GM12864 (cell line): Measurements from ENCODE around the gene MAGI2.

ENCODE experiments used
- DNase-seq: peaks from one replicate; pipeline ENCODE4 v3.0.0-alpha.2; 2011; ENCODE audit warnings: low read depth
- H3K4me3 ChIP-seq: 2 replicates; pipeline ENCODE4 v1.5.1; 2011; ENCODE audit warnings: mild to moderate bottlenecking, low read depth, low read length, control low read depth
- CTCF ChIP-seq: IDR thresholded peaks from 2 replicates; pipeline ENCODE4 v1.5.1; 2011; ENCODE audit warnings: low read depth, mild to moderate bottlenecking, moderate library complexity, low read length, control low read depth, inconsistent platforms; ENCODE audit errors: missing control alignments

MAGI2 gene

GRCh38 chr7:78472519-78472918 is 980.9 kb downstream of the MAGI2 start:
- no peak for TF ChIP-seq CTCF
- no peak for DNase-seq
- no peak overlapping the region for H3K4me3 ChIP-seq

GRCh38 chr7:78465894-78466293 is 987.6 kb downstream of the MAGI2 start:
- TF ChIP-seq CTCF, result no peak
- no peak for DNase-seq
- H3K4me3 ChIP-seq, result no peak overlapping the region

GRCh38 chr7:78463039-78463438 is 990.4 kb downstream of the MAGI2 start:
- no peak overlapping the region for H3K4me3 ChIP-seq
- no peak for DNase-seq
- TF ChIP-seq CTCF, result no peak

- no peak for TF ChIP-seq CTCF
- no peak overlapping the region for H3K4me3 ChIP-seq
- no peak for DNase-seq
Observed at GRCh38 chr7:78450706-78451105, 1002.8 kb downstream of the MAGI2 start.

- no peak overlapping the region for H3K4me3 ChIP-seq
- DNase-seq, result no peak
- no peak for TF ChIP-seq CTCF
Observed at GRCh38 chr7:78448911-78449310, 1004.6 kb downstream of the MAGI2 start.

- TF ChIP-seq CTCF, result no peak
- no peak for DNase-seq
- H3K4me3 ChIP-seq, result no peak overlapping the region
Observed at GRCh38 chr7:78444267-78444666, 1009.2 kb downstream of the MAGI2 start.

GRCh38 chr7:78443811-78444210 is 1009.7 kb downstream of the MAGI2 start:
- H3K4me3 ChIP-seq, result no peak overlapping the region
- no peak for TF ChIP-seq CTCF
- DNase-seq, result no peak
